A172 (cell line): ENCODE measurements around the gene NKG7. TPM values are rescaled to one million over a fixed set of nuclear protein-coding genes. Genes with fewer than 3 reads are reported as not detected.

Experiments used
- DNase-seq: peaks from one replicate; pipeline ENCODE4 v3.0.0-alpha.2; 2015; ENCODE audit warnings: low spot score
- total RNA-seq: library from RNA; depleted of rRNA; stranded (reverse); fragments of >200 nt; shearing (Covaris generic); gene quantifications from 2 replicates; pipeline ENCODE4 v1.2.3, GENCODE V29; 2014

NKG7 gene
- total RNA-seq, 1 experiment from 2014 or later: not detected

DNA sequence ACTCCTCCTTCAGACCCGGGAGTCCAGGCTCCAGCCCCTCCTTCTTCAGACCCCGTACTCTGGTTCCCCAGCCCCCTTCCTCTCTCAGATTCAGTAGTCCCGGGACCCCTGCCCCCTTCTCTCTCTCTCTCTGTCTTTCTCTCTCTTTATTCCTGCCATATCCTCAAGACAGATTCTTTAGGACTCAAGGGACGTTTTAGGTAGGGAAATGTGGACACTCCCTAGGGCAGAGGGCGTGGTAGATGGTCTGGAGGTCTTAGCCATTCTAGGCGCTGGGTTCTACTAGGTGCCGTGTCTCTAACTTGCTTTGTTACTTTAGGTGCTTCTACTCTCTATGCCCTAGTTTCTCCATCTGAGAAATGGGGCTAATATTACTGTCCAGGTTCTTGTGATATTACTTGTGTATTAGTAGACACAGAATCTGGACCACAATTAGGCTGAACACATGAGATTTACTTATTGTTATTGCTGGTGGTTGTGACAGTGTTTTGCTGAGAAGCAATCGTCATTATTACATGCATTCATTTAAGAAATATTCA is 18.7 kb upstream of the NKG7 start:
- no peak for DNase-seq

DNA sequence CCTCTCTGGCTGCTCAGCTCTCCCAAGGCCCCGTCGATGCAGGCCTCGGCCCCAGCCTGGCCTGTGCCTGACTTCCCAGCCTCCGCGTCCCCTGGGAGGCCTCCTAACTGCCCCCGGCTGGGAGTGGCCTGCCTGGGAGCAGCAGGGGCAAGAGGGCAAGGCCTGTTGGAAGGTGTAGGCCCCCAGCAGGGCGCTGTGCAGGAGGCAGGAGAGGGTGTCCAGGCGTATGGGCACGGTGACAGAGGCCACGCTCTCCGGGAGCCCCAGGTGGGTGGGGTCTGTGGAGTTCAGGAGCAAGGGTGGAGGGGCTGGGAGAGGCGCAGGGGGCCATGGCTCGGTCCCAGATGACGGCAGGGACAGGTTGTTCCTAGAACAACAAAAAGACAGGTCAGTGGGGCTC is 16.7 kb upstream of the NKG7 start:
- no peak for DNase-seq

DNA sequence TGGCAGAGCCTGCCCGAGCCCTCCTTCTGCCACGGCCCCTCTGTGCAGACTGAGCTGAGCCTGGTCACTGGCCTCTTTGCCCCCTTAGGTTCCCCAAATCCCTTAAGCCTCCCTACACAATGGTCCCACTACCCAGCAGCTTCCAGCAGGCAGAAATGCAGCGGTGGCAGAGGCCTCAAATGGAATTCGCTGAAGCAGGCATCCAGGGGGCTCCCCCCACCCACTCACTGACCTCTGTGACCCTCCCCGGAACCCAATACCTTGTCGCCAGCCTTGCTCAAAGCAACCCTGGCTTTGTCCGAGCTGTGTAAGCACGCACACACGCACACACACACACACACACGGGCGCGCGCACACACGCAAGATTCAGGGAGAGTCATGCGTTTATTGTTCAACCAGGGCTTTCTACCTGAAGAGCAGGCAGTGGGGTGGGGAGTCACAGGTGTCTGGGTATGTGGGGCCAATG is 15.5 kb upstream of the NKG7 start, which contains the start of gene LIM2:
TSS of gene LIM2 (minus strand) at position 51 of the 466 bp plus-strand sequence. CDS start 531 bp downstream, outside the sequence.
- DNase-seq: no peak

DNA sequence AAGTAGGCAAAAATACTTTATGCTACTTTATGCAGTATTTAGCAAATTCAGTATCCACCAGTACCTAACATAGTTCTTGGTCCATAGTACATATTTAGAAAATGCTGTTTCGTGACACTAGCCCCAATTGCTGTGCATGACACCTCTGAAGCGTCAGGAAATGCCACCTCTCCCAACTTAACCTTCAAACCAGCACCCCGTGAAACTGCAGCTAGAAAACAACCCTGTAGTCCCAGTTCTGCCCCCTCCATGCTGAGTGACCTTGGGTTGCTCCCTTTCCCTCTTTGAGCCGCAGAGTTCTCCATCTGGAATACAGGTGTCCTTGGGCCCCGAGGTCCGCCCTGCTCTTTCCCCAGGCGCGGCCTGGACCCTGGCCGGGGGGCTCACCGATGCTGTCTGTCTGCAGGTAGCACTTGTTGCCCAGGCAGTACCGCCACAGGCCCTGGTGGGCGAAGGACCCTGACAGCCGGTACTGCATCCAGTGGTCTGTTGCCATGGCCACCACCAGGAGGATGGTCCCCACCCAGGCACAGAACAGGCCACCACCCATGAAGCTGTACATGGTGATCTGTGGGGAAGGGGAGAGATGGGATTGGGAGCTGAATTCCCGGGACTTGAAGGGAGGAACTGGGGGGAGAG is 14.5 kb upstream of the NKG7 start:
- DNase-seq: no peak

DNA sequence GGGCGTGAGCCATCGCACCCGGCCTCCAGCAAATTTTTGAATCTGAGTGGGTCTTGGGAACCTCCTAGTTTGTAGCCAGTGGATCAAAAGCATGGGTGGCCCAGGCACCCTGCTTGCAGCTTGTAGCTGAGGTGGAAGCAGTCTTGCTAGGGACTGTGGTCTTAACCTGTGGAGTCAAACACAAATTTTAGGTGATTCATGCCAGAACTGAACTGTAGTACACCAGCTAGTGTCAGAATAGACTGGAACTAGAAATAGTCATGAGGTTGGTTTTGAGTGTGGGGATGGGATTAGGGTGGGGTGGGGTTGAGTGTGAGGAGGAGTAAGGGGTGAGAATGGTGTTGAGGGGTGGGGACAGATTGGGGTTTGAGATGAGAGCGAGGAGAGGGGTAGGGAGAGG is 9.6 kb upstream of the NKG7 start:
- no peak for DNase-seq

DNA sequence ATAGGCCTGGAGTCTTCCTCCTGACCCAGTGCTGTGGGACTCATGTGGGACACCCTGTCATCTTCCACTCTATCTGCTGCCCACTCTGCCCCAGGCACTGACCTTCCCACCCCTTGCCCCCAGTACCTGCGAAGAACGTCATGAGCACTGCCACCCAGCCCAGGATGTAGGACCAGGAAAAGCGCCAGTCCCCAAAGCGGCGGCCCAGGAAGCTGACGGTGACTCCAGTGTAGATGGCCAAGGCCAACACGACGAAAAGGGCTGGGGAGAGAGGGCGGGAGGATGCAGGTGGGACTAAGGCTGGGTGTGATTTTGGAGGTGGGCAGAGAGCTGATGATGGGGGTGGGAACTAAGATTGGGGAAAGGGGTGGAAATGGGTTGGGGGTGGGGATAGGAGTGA is 7.9 kb upstream of the NKG7 start:
- no peak for DNase-seq

DNA sequence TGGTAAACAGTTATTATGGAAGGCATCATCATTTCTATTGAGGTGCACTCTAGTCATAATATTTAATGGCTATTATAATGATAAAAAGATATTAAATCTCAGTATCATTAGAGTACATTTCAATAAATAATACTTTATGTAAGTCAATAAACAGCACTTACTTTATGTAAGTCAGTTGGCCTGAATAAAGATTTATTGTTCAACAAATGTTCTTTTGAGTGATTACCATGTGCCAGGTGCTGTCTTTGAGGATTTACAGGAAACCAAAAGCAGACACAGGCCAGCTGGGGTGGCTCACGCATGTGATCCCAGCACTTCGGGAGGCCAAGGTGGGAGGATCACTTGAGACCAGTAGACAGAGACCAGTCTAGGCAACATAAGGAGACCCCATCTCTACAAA is 5.0 kb upstream of the NKG7 start:
- no peak for DNase-seq

DNA sequence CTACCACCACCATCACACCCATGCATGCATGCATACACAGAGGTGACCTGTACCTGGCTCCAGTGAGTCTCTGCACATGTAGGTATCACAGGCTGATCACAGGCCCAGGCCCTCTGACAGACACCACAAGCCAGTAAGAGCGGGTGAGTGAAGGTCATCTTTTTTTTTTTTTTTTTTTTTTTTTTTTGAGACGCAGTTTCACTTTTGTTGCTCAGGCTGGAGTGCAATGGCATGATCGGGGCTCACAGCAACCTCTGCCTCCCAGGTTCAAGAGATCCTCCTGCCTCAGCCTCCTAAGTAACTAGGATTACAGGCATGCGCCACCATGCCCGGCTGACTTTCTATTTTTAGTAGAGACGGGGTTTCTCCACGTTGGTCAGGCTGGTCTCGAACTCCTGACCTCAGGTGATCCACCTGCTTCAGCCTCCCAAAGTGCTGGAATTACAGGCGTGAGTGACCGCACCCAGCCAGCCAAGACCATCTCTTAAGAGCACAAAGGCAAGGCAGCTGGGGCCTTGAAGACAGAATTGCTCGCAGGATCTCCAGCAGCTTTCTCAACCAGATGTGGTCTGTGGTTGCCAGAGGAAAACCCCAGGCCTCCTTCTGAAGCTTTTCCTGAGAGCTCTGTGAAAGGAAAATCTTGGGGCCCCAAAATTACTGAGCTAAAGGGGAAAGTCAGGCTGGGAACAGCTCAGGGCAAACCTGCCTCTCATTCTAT is 3.2 kb upstream of the NKG7 start:
- no peak for DNase-seq

DNA sequence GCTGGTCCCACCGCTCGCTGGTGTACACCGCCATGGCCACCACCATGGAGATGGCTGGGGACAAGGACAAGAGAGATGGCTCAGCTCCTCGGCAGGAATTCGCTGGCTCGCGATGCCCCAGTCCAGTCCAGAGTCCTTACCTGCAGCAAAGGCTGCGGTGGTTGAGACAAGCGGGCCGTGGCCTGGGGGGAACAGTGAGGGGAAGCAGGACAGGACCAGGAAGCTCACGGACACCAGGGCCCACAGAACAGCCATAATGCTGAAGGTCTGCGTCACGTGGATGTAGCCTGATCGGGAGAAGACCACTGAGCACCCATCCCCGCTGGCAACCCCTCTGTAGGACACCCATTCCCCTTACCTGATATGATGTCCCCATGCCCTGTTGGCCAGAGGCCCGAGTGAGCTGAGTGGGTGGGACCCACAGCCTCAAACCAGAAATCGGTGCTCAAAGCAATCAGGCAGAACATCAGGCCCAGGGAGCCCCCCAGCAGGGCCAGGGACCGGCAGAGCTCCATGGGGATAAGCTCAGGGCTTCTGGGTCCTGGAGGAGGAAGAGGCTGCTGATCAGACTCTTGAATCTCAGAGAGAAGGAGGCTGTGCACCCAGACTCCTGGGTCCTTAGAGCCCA is 319 bp downstream of the NKG7 start:
- DNase-seq: no peak

DNA sequence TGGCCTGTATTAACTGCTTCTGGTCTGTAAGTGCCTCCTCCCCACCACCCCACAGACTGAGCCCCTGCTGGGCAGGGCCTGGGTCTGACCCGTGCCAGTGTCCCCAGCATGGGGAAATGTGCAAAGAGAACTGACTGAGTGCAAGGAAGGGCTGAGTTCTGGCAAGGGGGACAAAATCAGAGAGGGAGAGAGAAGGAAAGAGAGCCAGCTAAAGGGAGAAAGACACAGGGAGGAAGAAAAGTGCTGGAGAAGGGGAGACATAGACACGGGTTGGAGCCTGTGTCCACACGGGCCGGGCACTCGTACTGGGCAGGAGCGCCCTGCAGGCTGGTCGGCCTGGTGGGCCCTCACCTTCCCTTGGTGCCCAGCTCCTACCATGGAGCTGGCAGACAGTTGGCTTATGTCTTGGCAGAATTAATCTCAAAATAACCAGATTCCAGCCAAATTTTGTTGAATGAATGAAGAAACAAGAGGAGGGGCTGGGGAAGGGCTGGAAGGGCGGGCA is 1.2 kb downstream of the NKG7 start:
- DNase-seq: no peak

DNA sequence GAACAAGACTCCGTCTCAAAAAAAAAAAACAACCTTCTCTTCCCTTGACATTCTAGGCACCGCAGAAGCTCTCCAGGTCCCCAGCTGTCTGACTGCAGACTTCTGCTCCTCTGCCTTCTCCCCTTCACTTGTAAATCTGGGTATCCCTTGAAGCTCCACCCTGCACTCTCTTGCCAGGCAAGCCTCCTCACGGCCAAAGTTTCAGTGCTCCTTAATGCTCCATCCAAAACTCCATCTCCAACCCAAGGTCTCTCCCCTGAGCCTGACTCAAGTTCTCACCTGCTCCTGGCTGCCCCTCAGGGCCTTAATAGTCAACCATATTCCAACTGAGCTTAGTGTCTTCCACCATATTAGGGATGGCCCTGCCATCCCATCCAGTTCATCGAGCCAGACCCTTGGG is 2.2 kb downstream of the NKG7 start:
- no peak for DNase-seq

DNA sequence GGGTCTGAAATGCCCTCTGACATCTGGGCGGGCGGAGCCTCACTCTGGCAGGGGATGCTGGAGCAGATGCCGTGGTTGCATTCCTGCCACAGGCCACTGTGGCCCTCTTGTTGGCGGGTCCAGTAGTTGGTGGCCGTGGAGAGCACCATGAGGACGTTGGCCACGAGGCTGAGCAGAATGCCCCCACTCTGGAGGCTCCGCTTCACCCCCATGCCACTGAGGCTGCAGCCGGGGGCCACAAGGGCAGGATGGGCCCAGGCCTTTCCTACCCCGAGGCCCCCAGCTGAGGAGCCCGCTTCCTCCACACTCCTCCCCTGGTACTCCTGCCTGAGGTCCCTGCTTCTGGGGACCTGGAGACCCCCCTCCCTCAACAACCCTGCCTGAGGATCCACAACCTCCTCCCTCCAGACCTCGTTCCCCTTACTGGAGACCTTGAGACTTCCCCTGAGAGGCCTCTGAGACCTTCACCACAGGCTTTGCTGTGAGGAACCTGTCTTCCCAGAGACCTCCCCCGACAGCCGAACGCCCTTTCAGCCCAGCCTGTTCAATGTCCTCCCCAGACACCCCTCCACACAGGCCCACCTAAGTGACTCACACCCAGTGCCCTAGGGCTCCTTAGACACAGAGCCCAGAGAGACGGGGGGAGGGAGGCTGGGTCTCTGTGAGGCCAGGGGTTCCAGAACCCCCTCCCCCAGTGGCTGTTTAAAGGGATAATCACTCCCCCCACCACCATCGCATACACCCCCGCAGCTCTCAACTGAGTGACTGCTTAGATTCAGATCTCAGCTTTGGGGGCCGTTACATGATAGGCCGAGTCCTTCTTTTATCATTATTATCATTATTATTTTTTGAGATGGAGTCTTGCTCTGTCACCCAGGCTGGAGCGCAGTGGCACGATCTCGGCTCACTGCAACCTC is 3.8 kb downstream of the NKG7 start, which contains the start of gene CLDND2:
TSS of gene CLDND2 (minus strand) at position 638 of the 917 bp plus-strand sequence. CDS start at position 212, 426 bp downstream.
- no peak for DNase-seq

DNA sequence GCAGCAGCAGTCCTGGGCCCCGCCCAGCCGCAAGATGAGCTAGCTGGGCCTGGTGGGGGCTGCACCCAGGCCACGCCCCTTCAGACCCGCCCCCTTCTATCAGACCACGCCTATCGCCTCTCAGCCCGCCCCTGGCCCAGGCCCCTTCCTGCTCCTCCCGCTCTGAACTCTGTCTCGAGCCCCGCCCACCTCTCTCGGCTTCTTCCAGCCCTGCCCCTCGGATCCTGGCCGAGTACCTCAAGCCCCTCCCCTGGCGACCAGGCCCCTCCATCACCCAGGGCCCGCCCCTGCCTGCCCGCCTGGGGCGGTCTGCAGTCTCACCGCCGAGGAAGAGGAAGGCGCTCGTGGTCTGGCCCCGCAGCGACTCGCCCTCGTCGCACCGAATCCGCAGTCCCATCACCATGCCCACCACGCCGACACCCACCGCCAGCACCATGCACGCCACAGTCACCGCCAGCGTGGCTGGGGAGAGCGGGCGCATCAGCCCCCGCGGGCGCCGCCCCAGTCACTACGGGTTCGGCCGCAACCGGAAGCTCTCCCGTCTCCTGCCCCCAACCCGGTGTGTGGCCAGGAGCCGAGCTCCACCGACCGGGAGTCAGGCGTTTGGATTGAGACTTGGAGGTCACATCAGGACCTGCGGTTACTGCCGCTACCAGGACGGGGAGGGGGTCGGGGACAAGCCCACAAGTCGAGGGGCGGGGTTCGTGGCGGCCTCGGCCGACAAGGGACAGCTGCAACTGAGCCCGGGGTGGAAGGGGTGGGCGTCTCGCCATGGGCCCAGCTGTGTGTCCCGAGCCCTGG is 4.7 kb downstream of the NKG7 start:
- DNase-seq: peak; percentile 90

DNA sequence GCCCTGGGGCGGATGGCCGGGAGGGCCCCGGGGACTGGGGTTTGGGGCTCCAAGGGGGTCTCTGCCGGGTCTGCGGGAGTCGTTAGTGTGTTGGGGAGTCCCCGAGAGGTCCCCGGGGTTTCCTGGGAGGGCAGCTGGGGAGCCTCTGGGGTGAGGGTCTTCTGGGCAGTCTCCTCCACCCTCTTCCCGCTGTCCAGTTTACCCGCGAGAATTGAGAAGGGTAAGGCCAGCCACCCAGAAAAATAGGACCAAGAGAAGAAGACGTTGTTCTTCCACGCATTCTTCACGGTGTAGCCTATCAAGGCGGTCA is 5.2 kb downstream of the NKG7 start:
- DNase-seq: no peak

DNA sequence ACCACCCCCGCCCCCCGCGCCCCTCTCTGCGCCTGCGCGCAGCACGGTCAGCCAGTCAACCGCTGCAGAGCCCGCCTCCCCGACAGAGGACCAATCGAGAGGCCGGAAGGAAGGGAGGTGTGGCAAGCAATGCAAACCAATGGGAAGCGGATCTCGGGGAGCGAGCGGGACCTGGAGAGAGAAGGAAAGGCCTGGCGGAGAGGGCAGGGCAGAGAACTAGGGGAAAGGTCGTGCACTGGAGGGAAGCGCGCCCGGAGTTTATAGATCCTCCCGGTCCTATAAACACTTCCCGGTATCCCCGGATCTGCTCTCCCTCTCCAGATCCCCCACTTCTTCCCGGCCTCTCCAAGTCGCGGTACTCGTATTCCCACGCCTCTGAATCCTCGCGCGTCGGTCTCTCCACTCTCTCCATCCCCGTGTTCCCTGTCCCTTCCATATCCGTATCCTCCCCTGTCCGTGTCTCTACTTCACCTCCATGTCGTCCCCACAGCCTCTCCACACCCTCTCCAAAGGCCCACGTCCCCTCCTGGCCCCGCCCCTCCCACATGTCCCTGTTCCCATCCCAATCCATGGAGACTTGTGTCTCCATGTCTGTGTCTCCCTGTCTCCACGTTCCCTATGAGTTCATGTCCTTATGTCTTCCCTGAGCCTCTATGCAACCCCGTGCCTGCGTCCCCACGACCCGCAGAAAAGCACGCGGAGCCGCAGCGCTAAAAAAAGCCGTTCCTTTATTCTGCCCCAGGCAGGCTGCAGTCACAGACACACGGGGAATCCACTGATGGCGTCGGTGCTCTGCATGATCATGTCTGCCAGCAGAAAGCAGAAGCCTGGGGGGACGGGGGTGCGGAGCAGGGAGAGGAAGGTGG is 5.8 kb downstream of the NKG7 start:
- peak; percentile 90 for DNase-seq

DNA sequence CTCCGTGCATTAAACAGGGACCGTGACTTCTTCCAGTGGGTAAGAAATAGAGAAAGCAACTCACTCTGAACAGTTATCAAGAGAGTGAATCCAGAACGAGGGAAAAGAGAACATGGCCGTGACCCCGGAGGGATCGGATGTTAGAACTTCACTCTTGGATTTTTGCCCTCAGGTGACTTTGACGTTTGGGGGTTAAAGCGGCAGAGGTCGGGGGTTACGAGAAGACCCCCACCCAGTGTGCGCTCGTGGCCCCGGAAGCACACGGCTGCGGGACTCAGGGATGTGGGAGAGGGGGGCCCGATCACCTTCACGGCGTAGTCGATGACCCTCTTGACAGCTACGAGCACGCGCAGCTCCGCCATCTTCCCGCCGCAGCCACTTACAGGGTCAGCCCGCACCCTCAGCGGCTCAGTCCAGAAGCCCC is 6.5 kb downstream of the NKG7 start, which contains the start of gene ETFB:
TSS of gene ETFB (minus strand) at position 424 of the 424 bp plus-strand sequence. CDS start at position 362, 62 bp downstream.
- no peak for DNase-seq

DNA sequence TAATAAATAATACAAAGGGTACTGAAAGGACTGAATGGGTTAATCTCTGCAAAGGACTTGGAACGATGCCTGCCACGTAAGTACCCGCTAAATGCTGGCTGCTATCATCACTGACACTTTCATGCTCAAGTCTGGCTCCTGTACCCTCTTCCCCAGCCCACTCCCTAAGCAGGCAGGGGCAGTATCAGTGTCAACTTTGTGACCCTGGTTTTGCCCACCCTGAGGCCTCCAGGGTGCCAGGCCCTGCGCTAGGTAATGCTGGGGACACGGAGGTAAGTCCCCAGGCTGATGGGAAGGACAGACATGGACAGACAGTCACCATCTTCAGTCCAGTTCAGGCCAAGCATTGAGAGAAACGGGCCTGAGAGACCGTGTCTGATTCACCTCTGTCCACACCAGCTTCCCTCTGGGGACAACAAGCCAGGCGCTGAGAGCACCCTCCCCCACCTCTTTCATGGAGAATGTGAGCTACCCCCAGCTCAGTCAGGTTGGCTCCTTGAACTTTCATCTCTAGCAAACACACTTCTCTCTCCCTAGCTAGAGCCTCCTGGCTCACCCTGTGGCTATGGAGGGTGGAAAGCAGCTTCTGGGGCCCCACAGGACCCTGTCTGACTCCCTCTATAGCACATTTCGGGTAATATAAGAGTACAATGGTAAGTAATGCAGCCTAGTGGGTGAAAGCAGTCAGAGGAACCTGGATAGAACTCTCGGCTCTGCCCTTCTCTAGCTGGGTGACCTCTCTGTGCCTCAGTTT is 7.1 kb downstream of the NKG7 start:
- DNase-seq: no peak
